Hepatocyte (in vitro differentiated cells): ENCODE data around the gene AVEN. TPM values are rescaled to one million over a fixed set of nuclear protein-coding genes. Genes with fewer than 3 reads are reported as not detected.

Experiments used
- DNase-seq: peaks from one replicate; pipeline ENCODE4 v3.0.0-alpha.2; 2016; ENCODE audit warnings: low spot score
- H2AFZ ChIP-seq: fragments of 200-600 bp; sonication (generic); 2 replicates; pipeline ENCODE4 v1.6.0; 2016; ENCODE audit warnings: antibody characterized with exemption, mild to moderate bottlenecking
- H3K27ac ChIP-seq: fragments of 200-600 bp; sonication (generic); 2 replicates; pipeline ENCODE4 v1.5.1; 2016; ENCODE audit warnings: mild to moderate bottlenecking
- H3K27me3 ChIP-seq: fragments of 200-600 bp; sonication (generic); 2 replicates; pipeline ENCODE4 v1.6.1; 2016
- H3K36me3 ChIP-seq: fragments of 200-600 bp; sonication (generic); replicated peaks from 2 replicates; pipeline ENCODE4 v1.5.1; 2016; ENCODE audit warnings: low read depth; ENCODE audit not compliant: insufficient read depth
- H3K4me1 ChIP-seq: fragments of 200-600 bp; sonication (generic); 2 replicates; pipeline ENCODE4 v1.5.1; 2016; ENCODE audit warnings: mild to moderate bottlenecking, moderate library complexity; ENCODE audit not compliant: insufficient read depth
- H3K4me2 ChIP-seq: fragments of 200-600 bp; sonication (generic); 2 replicates; pipeline ENCODE4 v1.6.0; 2016
- H3K4me3 ChIP-seq: fragments of 200-600 bp; sonication (generic); 2 replicates; pipeline ENCODE4 v1.5.1; 2016; ENCODE audit warnings: mild to moderate bottlenecking
- H3K79me2 ChIP-seq: fragments of 200-600 bp; sonication (generic); 2 replicates; pipeline ENCODE4 v1.6.0; 2017; ENCODE audit warnings: mild to moderate bottlenecking
- H3K9me2 ChIP-seq: fragments of 200-600 bp; sonication (generic); replicated peaks from 2 replicates; pipeline ENCODE4 v1.6.0; 2017; ENCODE audit warnings: mild to moderate bottlenecking; ENCODE audit not compliant: insufficient read depth
- H3K9me3 ChIP-seq: fragments of 200-600 bp; sonication (generic); 2 replicates; pipeline ENCODE4 v1.5.1; 2016; ENCODE audit warnings: low read depth, mild to moderate bottlenecking
- H4K20me1 ChIP-seq: fragments of 200-600 bp; sonication (generic); 2 replicates; pipeline ENCODE4 v1.6.0; 2016; ENCODE audit warnings: mild to moderate bottlenecking; ENCODE audit not compliant: insufficient read depth, poor library complexity, severe bottlenecking
- EZH2 ChIP-seq: fragments of 200-600 bp; sonication (generic); IDR thresholded peaks from 2 replicates; pipeline ENCODE4 v1.6.1; 2016; ENCODE audit warnings: antibody characterized with exemption, mild to moderate bottlenecking, borderline replicate concordance
- EZH2phosphoT487 ChIP-seq: fragments of 200-600 bp; sonication (generic); IDR thresholded peaks from one replicate; pipeline ENCODE4 v1.6.1; 2018; ENCODE audit warnings: antibody characterized with exemption, mild to moderate bottlenecking, low read depth, moderate library complexity; ENCODE audit not compliant: unreplicated experiment, severe bottlenecking
- WGBS: methylation state at CpG from one replicate; pipeline ENCODE4 v1.1.6; 2016; ENCODE audit warnings: low lambda C conversion rate; ENCODE audit errors: missing lambda C conversion rate; 5-methylcytosine and 5-hydroxymethylcytosine counted together
- polyA plus RNA-seq: library from polyadenylated mRNA; unstranded; fragments of >200 nt; fragmentation: Nextera tagmentation; extraction: Ambion mirVana; gene quantifications from 2 replicates; pipeline ENCODE4 v1.2.1, GENCODE V29; 2016
- total RNA-seq: library from RNA; depleted of rRNA; stranded (reverse); fragments of >200 nt; gene quantifications from 2 replicates; pipeline ENCODE4 v1.2.3, GENCODE V29; 2014
- TF ChIP-seq, protein P1 (sequence below): fragments of 200-600 bp; sonication (generic); IDR thresholded peaks from 2 replicates; pipeline ENCODE4 v1.5.1; 2016; ENCODE audit warnings: antibody characterized with exemption, mild to moderate bottlenecking; ENCODE audit not compliant: poor library complexity

AVEN gene
- total and polyA plus RNA-seq, 2 experiments from 2014 or later, result 14.8 to 16.4 TPM

DNA sequence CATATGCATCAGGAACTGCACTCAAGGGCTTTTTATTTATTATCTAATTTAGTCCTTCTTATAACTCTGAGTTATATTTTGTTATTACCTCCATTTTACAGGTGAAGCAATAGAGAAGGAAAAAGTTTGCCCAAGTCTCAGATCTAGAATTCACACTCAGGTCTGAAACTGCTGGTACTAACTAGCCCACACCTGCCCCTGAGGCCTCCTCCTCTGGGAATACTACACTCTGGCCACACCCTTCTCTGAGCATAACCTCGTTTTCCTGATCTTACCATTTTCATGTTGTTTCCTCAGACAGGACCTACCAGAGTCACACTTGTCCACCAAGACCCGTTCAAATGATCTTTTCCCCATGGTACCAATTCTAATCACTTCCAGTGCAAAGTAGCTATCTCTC lies 164.8 kb downstream of the AVEN start:
- Histone ChIP-seq H3K9me3 (no peaks in the 10 kb centered on the region), H3K9me2 (no peaks in the 10 kb centered on the region), H3K4me1 (no peaks in the 10 kb centered on the region), H3K27ac (no peak overlapping the region), H3K36me3 (no peaks in the 10 kb centered on the region), H3K79me2 (no peaks in the 10 kb centered on the region), H4K20me1 (no peaks in the 10 kb centered on the region), H2AFZ (no peak overlapping the region), H3K4me3 (no peak overlapping the region), H3K27me3 (no peaks in the 10 kb centered on the region), H3K4me2 (no peak overlapping the region)
- DNase-seq, result no peak
- WGBS, result 88% methylated on average over 2 of the region's 2 CpGs
- no peak for TF ChIP-seq EZH2phosphoT487
- TF ChIP-seq, protein P1, sequence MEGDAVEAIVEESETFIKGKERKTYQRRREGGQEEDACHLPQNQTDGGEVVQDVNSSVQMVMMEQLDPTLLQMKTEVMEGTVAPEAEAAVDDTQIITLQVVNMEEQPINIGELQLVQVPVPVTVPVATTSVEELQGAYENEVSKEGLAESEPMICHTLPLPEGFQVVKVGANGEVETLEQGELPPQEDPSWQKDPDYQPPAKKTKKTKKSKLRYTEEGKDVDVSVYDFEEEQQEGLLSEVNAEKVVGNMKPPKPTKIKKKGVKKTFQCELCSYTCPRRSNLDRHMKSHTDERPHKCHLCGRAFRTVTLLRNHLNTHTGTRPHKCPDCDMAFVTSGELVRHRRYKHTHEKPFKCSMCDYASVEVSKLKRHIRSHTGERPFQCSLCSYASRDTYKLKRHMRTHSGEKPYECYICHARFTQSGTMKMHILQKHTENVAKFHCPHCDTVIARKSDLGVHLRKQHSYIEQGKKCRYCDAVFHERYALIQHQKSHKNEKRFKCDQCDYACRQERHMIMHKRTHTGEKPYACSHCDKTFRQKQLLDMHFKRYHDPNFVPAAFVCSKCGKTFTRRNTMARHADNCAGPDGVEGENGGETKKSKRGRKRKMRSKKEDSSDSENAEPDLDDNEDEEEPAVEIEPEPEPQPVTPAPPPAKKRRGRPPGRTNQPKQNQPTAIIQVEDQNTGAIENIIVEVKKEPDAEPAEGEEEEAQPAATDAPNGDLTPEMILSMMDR, result no peak
- TF ChIP-seq EZH2, result no peak

DNA sequence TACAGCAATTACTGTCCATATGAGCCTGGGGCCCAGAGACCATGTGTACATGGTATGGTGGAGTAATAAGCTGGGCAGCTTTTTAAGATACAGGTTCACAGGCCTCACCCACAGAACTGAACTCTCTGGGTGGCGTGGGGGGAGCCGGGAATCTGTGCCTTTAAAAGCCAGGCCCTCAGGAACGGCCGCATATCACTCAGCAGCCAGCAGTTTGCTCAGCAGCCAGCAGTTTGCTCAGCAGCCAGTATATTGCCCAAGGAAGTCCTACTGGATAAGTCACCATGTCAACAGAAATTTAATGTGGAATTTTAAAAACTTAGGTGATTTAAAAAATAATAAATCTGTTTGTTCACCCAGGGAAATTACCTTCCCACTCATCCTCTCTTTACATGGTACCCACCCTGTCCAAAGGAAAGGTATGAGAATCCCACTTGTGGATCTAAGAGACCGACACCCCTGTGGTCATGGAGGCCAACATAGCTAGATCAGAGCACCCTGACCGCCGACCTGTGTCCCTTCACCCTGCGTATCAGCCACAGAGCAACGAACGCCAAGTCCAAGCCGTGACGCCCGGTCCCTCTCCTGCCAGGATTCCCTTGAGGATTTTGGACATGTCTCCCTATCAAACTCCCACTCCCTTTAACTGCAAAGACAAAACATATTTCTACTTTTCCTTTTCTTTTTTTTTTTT lies 166.4 kb downstream of the AVEN start:
- TF ChIP-seq EZH2 (no peak), EZH2phosphoT487 (no peak)
- TF ChIP-seq, protein P1, result no peak

DNA sequence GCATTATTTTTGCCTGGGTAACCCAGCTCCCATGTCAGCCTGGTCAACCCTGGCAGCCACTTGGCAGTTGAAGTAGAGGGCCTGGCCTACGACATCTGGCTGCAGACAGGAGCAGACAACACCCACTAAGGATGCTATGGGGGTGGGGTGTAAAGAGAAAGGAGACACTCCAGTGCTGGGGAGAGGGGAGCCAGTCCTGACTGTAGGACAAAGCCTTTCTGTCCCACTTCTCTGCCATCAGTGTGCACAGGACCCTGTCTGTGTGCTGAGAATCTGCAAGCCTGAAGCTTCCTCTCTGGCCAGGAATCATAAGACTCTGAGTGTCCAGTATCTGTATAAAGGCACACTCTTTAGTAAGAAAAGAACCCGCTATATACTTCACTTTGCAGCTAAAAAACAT lies 167.0 kb downstream of the AVEN start:
- no peaks in the 10 kb centered on the region for H3K9me3 ChIP-seq
- 100% methylated on average over 2 of the region's 2 CpGs for WGBS
- peaks cover 4% of the 10 kb centered on the region for H3K4me1 ChIP-seq
- no peaks in the 10 kb centered on the region for H3K9me2 ChIP-seq
- H3K27ac ChIP-seq, result no peak overlapping the region
- no peaks in the 10 kb centered on the region for H3K79me2 ChIP-seq
- no peaks in the 10 kb centered on the region for H4K20me1 ChIP-seq
- no peaks in the 10 kb centered on the region for H3K36me3 ChIP-seq
- H3K27me3 ChIP-seq, result no peaks in the 10 kb centered on the region
- no peak for DNase-seq
- no peak overlapping the region for H2AFZ ChIP-seq
- H3K4me3 ChIP-seq, result no peak overlapping the region
- no peak for TF ChIP-seq EZH2
- TF ChIP-seq, protein P1, result no peak
- no peak for TF ChIP-seq EZH2phosphoT487
- H3K4me2 ChIP-seq, result no peak overlapping the region

More for the DNA sequence above, 166.4 kb downstream of the AVEN start:
- no peaks in the 10 kb centered on the region for H3K9me2 ChIP-seq
- H3K79me2 ChIP-seq, result no peaks in the 10 kb centered on the region
- DNase-seq, result no peak
- H3K4me1 ChIP-seq, result peaks cover 4% of the 10 kb centered on the region
- no peaks in the 10 kb centered on the region for H3K9me3 ChIP-seq
- no peaks in the 10 kb centered on the region for H3K36me3 ChIP-seq
- no peaks in the 10 kb centered on the region for H3K27me3 ChIP-seq
- no peaks in the 10 kb centered on the region for H4K20me1 ChIP-seq
- no peak overlapping the region for H2AFZ ChIP-seq
- H3K4me3 ChIP-seq, result no peak overlapping the region
- 76% methylated on average over 13 of the region's 13 CpGs for WGBS
- no peak overlapping the region for H3K27ac ChIP-seq
- H3K4me2 ChIP-seq, result no peak overlapping the region
